Neural cell (in vitro differentiated cells): ENCODE results near the gene PRLHR.

Experiments used
- CTCF ChIP-seq: fragments of 450-650 bp; IDR thresholded peaks from 2 replicates; pipeline ENCODE4 v1.5.1; 2014; ENCODE audit warnings: antibody characterized with exemption, mild to moderate bottlenecking, moderate library complexity; ENCODE audit not compliant: poor library complexity, severe bottlenecking
- EP300 ChIP-seq: fragments of 450-650 bp; conservative IDR thresholded peaks from 2 replicates; pipeline ENCODE4 v1.6.1; 2014; ENCODE audit warnings: antibody characterized with exemption, mild to moderate bottlenecking, moderate library complexity; ENCODE audit not compliant: poor library complexity, severe bottlenecking
- EZH2 ChIP-seq: fragments of 200-600, 300-800 bp; shearing (Covaris generic), sonication (generic); IDR thresholded peaks from 2 replicates; pipeline ENCODE4 v1.6.1; 2014; ENCODE audit warnings: antibody characterized with exemption, low read length, borderline replicate concordance, mild to moderate bottlenecking; ENCODE audit not compliant: insufficient read depth, poor library complexity, severe bottlenecking
- POLR2AphosphoS5 ChIP-seq: IDR thresholded peaks from 2 replicates; pipeline ENCODE4 v1.6.1; 2012
- RAD21 ChIP-seq: fragments of 450-650 bp; conservative IDR thresholded peaks from 2 replicates; pipeline ENCODE4 v1.6.1; 2014; ENCODE audit warnings: antibody characterized with exemption, mild to moderate bottlenecking, moderate library complexity
- REST ChIP-seq: IDR thresholded peaks from 2 replicates; pipeline ENCODE4 v1.6.1; 2012; ENCODE audit warnings: borderline replicate concordance
- SMC3 ChIP-seq: fragments of 450-650 bp; conservative IDR thresholded peaks from 2 replicates; pipeline ENCODE4 v1.6.1; 2014; ENCODE audit warnings: antibody characterized with exemption, mild to moderate bottlenecking, moderate library complexity; ENCODE audit not compliant: poor library complexity
- TAF1 ChIP-seq: IDR thresholded peaks from 2 replicates; pipeline ENCODE4 v1.6.1; 2012; ENCODE audit warnings: low read depth

GRCh38 chr10:118582511-118582910 is 12.9 kb downstream of the PRLHR start:
- TF ChIP-seq EZH2 (no peak), CTCF (no peak), EP300 (no peak), POLR2AphosphoS5 (no peak), RAD21 (no peak), REST (no peak), SMC3 (no peak), TAF1 (no peak)
